HCT116 (cell line): ENCODE data around the gene CLEC16A. TPM values are rescaled to one million over a fixed set of nuclear protein-coding genes. Genes with fewer than 3 reads are reported as not detected.

ENCODE experiments used
- ATAC-seq: fragments of 200-7000 bp; cut with Tn5 transposase; 2 replicates; pipeline ENCODE4 v1.9.1; 2020; ENCODE audit warnings: mild to moderate bottlenecking, moderate library complexity
- BruUV-seq: library from RNA; stranded (reverse); fragments of 400-500 nt; replicated peaks from 2 replicates; lab custom pipeline; 2021; lab: Mats Ljungman, UMichigan
- CTCF ChIA-PET: fragments of 300-600 bp; sonication (Branson Sonifier 250); formaldehyde crosslinking; loops from one replicate; lab custom pipeline; 2021; ENCODE audit warnings: antibody characterized with exemption; lab: Charles Lee
- POLR2A ChIA-PET: fragments of 300-600, 350-600 bp; sonication (Branson Sonifier 250); formaldehyde crosslinking; loops from one replicate; lab custom pipeline; 2021; ENCODE audit warnings: antibody characterized with exemption; lab: Charles Lee
- RAD21 ChIA-PET, 2 experiments: fragments of 300-600 bp; sonication (Branson Sonifier 250); formaldehyde crosslinking; loops; one replicate each; lab custom pipeline; 2023; ENCODE audit warnings: low total read pairs in 2 of 2; ENCODE audit not compliant: uncharacterized antibody in 2 of 2, unreplicated experiment in 2 of 2, low non-redundant PET in 1 of 2; lab: Charles Lee
- DNase-seq: peaks from one replicate; pipeline ENCODE4 v3.0.0-alpha.2; 2010; ENCODE audit warnings: low read depth, low spot score
- H2AFZ ChIP-seq: fragments of 200-600 bp; shearing (Covaris generic), sonication (generic); 2 replicates; pipeline ENCODE4 v1.6.1; 2017; ENCODE audit warnings: low read depth, mixed run types, mixed read lengths, antibody characterized with exemption, low read length; ENCODE audit not compliant: poor library complexity, severe bottlenecking
- H3K27ac ChIP-seq: 2 replicates; pipeline ENCODE4 v1.5.1; 2012; ENCODE audit warnings: low read depth, low read length
- H3K27me3 ChIP-seq: fragments of 200-600 bp; sonication (generic); 2 replicates; pipeline ENCODE4 v1.6.1; 2016; ENCODE audit warnings: mixed run types, low read length, mixed read lengths; ENCODE audit not compliant: insufficient read depth
- H3K36me3 ChIP-seq, 2 experiments: fragments of 200-500 bp in 1 of 2; fragments of 200-600 bp in 1 of 2; sonication (Bioruptor generic) in 1 of 2; sonication (generic) in 1 of 2; 2 replicates each; pipeline versions ENCODE4 v1.5.1 to v1.6.1; 2014 to 2016; ENCODE audit warnings: low read length in 2 of 2, inconsistent platforms in 1 of 2, mixed read lengths in 1 of 2, mixed run types in 1 of 2; ENCODE audit not compliant: insufficient read depth in 2 of 2, control insufficient read depth in 1 of 2
- H3K4me1 ChIP-seq, 2 experiments: fragments of 200-600 bp in 1 of 2; sonication (generic) in 1 of 2; 2 replicates each; pipeline versions ENCODE4 v1.5.1 to v1.6.1; 2012 to 2017; ENCODE audit warnings: low read length in 2 of 2, inconsistent platforms in 1 of 2, mild to moderate bottlenecking in 1 of 2, mixed read lengths in 1 of 2, mixed run types in 1 of 2, moderate library complexity in 1 of 2; ENCODE audit not compliant: insufficient read depth in 2 of 2, control insufficient read depth in 1 of 2
- H3K4me2 ChIP-seq: fragments of 200-600 bp; sonication (generic); 2 replicates; pipeline ENCODE4 v1.6.1; 2017; ENCODE audit warnings: mixed run types, low read length, mixed read lengths
- H3K4me3 ChIP-seq, 2 experiments: fragments of 200-600 bp in 1 of 2; sonication (generic) in 1 of 2; replicated peaks in 1 of 2; 2 replicates each; pipeline ENCODE4 v1.5.1; 2011 to 2016; ENCODE audit warnings: low read length in 2 of 2, control low read depth in 1 of 2, low read depth in 1 of 2, mild to moderate bottlenecking in 1 of 2, mixed read lengths in 1 of 2, mixed run types in 1 of 2
- H3K79me2 ChIP-seq: fragments of 200-600 bp; sonication (generic); 2 replicates; pipeline ENCODE4 v1.6.1; 2017; ENCODE audit warnings: mild to moderate bottlenecking, mixed run types, low read length, moderate library complexity, mixed read lengths; ENCODE audit not compliant: insufficient read depth
- H3K9ac ChIP-seq: fragments of 200-600 bp; sonication (generic); 2 replicates; pipeline ENCODE4 v1.6.1; 2016; ENCODE audit warnings: low read length, mixed read lengths
- H3K9me2 ChIP-seq: fragments of 200-600 bp; sonication (generic), shearing (Covaris generic); 2 replicates; pipeline ENCODE4 v1.6.1; 2017; ENCODE audit warnings: mixed run types, mild to moderate bottlenecking, moderate library complexity; ENCODE audit not compliant: insufficient read depth
- H3K9me3 ChIP-seq, 2 experiments: fragments of 200-500 bp in 1 of 2; fragments of 200-600 bp in 1 of 2; sonication (Bioruptor generic) in 1 of 2; sonication (generic) in 1 of 2; 2 replicates each; pipeline ENCODE4 v1.6.1; 2014 to 2017; ENCODE audit warnings: low read length in 2 of 2, mixed read lengths in 2 of 2, inconsistent platforms in 1 of 2, low read depth in 1 of 2, mild to moderate bottlenecking in 1 of 2, mixed run types in 1 of 2, moderate library complexity in 1 of 2; ENCODE audit not compliant: control insufficient read depth in 1 of 2, insufficient read depth in 1 of 2
- H4K20me1 ChIP-seq: fragments of 200-600 bp; sonication (generic), shearing (Covaris generic); 2 replicates; pipeline ENCODE4 v1.6.1; 2017; ENCODE audit warnings: mixed run types, mild to moderate bottlenecking, moderate library complexity; ENCODE audit not compliant: insufficient read depth
- CBX3 ChIP-seq: IDR thresholded peaks from 2 replicates; pipeline ENCODE4 v1.6.1; 2012; ENCODE audit warnings: low read depth
- CEBPB ChIP-seq: IDR thresholded peaks from 2 replicates; pipeline ENCODE4 v1.6.1; 2012; ENCODE audit warnings: low read depth
- ELF1 ChIP-seq: IDR thresholded peaks from 2 replicates; pipeline ENCODE4 v1.6.1; 2012; ENCODE audit warnings: low read depth, borderline replicate concordance
- EZH2 ChIP-seq: fragments of 200-600 bp; sonication (generic); IDR thresholded peaks from 2 replicates; pipeline ENCODE4 v1.6.1; 2017; ENCODE audit warnings: antibody characterized with exemption, mixed run types
- FOSL1 ChIP-seq: IDR thresholded peaks from 2 replicates; pipeline ENCODE4 v1.6.1; 2012; ENCODE audit warnings: low read depth
- MAX ChIP-seq: IDR thresholded peaks from 2 replicates; pipeline ENCODE4 v1.6.1; 2012
- REST ChIP-seq: IDR thresholded peaks from 2 replicates; pipeline ENCODE4 v1.6.1; 2012; ENCODE audit warnings: low read depth
- SRF ChIP-seq: IDR thresholded peaks from 2 replicates; pipeline ENCODE4 v1.6.1; 2012; ENCODE audit warnings: low read depth
- YY1 ChIP-seq: IDR thresholded peaks from 2 replicates; pipeline ENCODE4 v1.6.1; 2011; ENCODE audit warnings: low read length, low read depth, moderate library complexity, mild to moderate bottlenecking; ENCODE audit not compliant: insufficient replicate concordance; ENCODE audit errors: extremely low read depth
- ZFX ChIP-seq: fragments of 450-650 bp; IDR thresholded peaks from 2 replicates; pipeline ENCODE4 v1.6.1; 2017
- intact Hi-C: fragments of 100-400 bp; cut with micrococcal nuclease; formaldehyde crosslinking; loops from 2 replicates; pipeline ENCODE4 v1.10.0; 2022
- total RNA-seq: library from RNA; stranded (reverse); gene quantifications from one replicate; pipeline ENCODE4 v1.2.1, GENCODE V29; 2021; ENCODE audit not compliant: unreplicated experiment

The CLEC16A gene
- total RNA-seq, 1 experiment from 2014 or later: 18.0 TPM

- no TSS peak for BruUV-seq
- no peaks in the 10 kb centered on the region; a peak in 1 of 4 replicates for H3K4me1 ChIP-seq
- no peaks in the 10 kb centered on the region for H3K9me2 ChIP-seq
- H3K27me3 ChIP-seq: no peaks in the 10 kb centered on the region
- no peak overlapping the region for H3K4me2 ChIP-seq
- H4K20me1 ChIP-seq: no peaks in the 10 kb centered on the region
- no peak overlapping the region for H3K9ac ChIP-seq
- no peak overlapping the region for H2AFZ ChIP-seq
- H3K79me2 ChIP-seq: no peaks in the 10 kb centered on the region
- CTCF ChIA-PET: no interaction called here
- H3K4me3 ChIP-seq: no peak overlapping the region
- RAD21 ChIA-PET: no interaction called here
- POLR2A ChIA-PET: no interaction called here
- no peak for ATAC-seq
- intact Hi-C loops: no loop called here
- peaks cover 2 to 3% of the 10 kb centered on the region in 2 experiments; a peak in 2 of 4 replicates for H3K36me3 ChIP-seq
- no peak for TF ChIP-seq YY1
- no peak for TF ChIP-seq FOSL1
- no peak for TF ChIP-seq MAX
- no peak for TF ChIP-seq ZFX
- no peak for TF ChIP-seq CBX3
- TF ChIP-seq, all 23 proteins: peak for 0
- H3K27ac ChIP-seq: no peak overlapping the region
- no peaks in the 10 kb centered on the region for H3K9me3 ChIP-seq
- DNase-seq: no peak
Measured at GRCh38 chr16:10976634-10977033, 32.3 kb downstream of the CLEC16A start.

GRCh38 chr16:10978124-10978523, 33.8 kb downstream of the CLEC16A start:
- H3K27ac ChIP-seq: no peak overlapping the region
- CTCF ChIA-PET: no interaction called here
- no peaks in the 10 kb centered on the region for H4K20me1 ChIP-seq
- no TSS peak for BruUV-seq
- peaks cover 2% of the 10 kb centered on the region in 2 experiments; a peak in 2 of 4 replicates for H3K36me3 ChIP-seq
- no peaks in the 10 kb centered on the region for H3K79me2 ChIP-seq
- intact Hi-C loops: no loop called here
- RAD21 ChIA-PET: no interaction called here
- no peak for DNase-seq
- H3K9me2 ChIP-seq: no peaks in the 10 kb centered on the region
- no peak for TF ChIP-seq CBX3
- TF ChIP-seq YY1: no peak
- TF ChIP-seq ZFX: no peak
- no peak for TF ChIP-seq SRF
- no peak for TF ChIP-seq CEBPB
- no peak for TF ChIP-seq EZH2
- no peak for TF ChIP-seq REST
- TF ChIP-seq FOSL1: no peak
- TF ChIP-seq ELF1: no peak
- no peaks in the 10 kb centered on the region for H3K27me3 ChIP-seq
- peaks cover 0 to 2% of the 10 kb centered on the region in 2 experiments; a peak in 1 of 4 replicates for H3K4me1 ChIP-seq
- H3K4me2 ChIP-seq: no peak overlapping the region
- H3K9me3 ChIP-seq: no peaks in the 10 kb centered on the region
- H3K4me3 ChIP-seq: no peak overlapping the region
- H3K9ac ChIP-seq: no peak overlapping the region
- ATAC-seq: no peak
- POLR2A ChIA-PET: no interaction called here
- no peak overlapping the region for H2AFZ ChIP-seq
